Measurements from ENCODE around the gene TFIP11. TPM values are rescaled to one million over a fixed set of nuclear protein-coding genes. Genes with fewer than 3 reads are reported as not detected.

Gene TFIP11
- total RNA-seq (82.8 and 83.4 TPM in 2 replicates), polyA plus RNA-seq (33.5 and 51.9 TPM in 2 replicates), polyA minus RNA-seq (34.9 and 35.2 TPM in 2 replicates)
- 52.7 TPM for total RNA-seq (2013)

GRCh38 chr22:26512149-26512793, at the start of gene TFIP11:
Gene TFIP11, minus strand, starts transcription at chr22:26512473. Its CDS starts 2,201 bp downstream, at chr22:26510272.
- peak within 1 kb of the TSS; percentile 62 to 94 for H3K27ac ChIP-seq (ENCODE audit: low read length in 2 of 2)

More at GRCh38 chr22:26512149-26512793, at the start of gene TFIP11:
- Histone ChIP-seq H3K4me1 (ENCODE audit: control insufficient read depth in 2 of 2, insufficient read depth in 2 of 2, low read length in 2 of 2) (peaks cover 17 to 21% of the 10 kb centered on the region in 2 donors), H3K9ac (ENCODE audit: low read length) (peak within 1 kb of the TSS; percentile 99), H4K20me1 (ENCODE audit: control insufficient read depth, insufficient read depth, low read length, poor library complexity, severe bottlenecking) (no peaks in the 10 kb centered on the region), H3K79me2 (ENCODE audit: control insufficient read depth, insufficient read depth, low read length) (peaks cover 60% of the 10 kb centered on the region), H3K4me3 (ENCODE audit: control extremely low read depth in 1 of 5, extremely low read depth in 1 of 5, insufficient read depth in 1 of 5, low read depth in 2 of 5, low read length in 4 of 5) (peak within 1 kb of the TSS; percentile 72 to 97 (median 81)), H3K9me3 (ENCODE audit: control extremely low read depth in 1 of 3, control insufficient read depth in 2 of 3, insufficient read depth in 1 of 3, low read length in 2 of 3) (no peaks in the 10 kb centered on the region), H2AFZ (ENCODE audit: insufficient read depth, low read depth, low read length, poor library complexity, severe bottlenecking) (peak within 1 kb of the TSS; percentile 98), H3K4me2 (replicated peaks; ENCODE audit: low read depth, low read length, poor library complexity, severe bottlenecking) (peak within 1 kb of the TSS; percentile 90), H3K27me3 (replicated peaks in 1 of 4; ENCODE audit: control extremely low read depth in 1 of 4, control insufficient read depth in 3 of 4, insufficient read depth in 4 of 4, low read length in 3 of 4) (no peaks in the 10 kb centered on the region), H3K36me3 (replicated peaks in 1 of 2; ENCODE audit: control extremely low read depth in 1 of 2, control insufficient read depth in 1 of 2, extremely low read depth in 1 of 2, insufficient read depth in 2 of 2, low read length in 1 of 2) (peaks cover 4 to 24% of the 10 kb centered on the region in 2 experiments)
- TF ChIP-seq EZH2 (IDR thresholded peaks at IDR 0.05; ENCODE audit: borderline replicate concordance, insufficient read depth, low read depth, low read length, poor library complexity, severe bottlenecking) = no peak
- TF ChIP-seq CTCF (IDR thresholded peaks at IDR 0.05) = no peak
- H3K27ac Mint-ChIP-seq = peak within 1 kb of the TSS; percentile 96
- ChIA-PET POLR2A (interaction anchor here (1.1 to 1.9 kb wide), 3 partner anchors 22 to 145 kb away, joined by 3 to 8 read pairs (median 6); partner anchors contain the start of genes HPS4, MIAT and SRRD), CTCF (interaction anchor here (1.9 to 3.6 kb wide), 2 partner anchors 11 to 23 kb away, joined by 7 to 18 read pairs; no protein-coding TSS in a partner anchor)
- H3K9me3 Mint-ChIP-seq (ENCODE audit: insufficient read depth) = no peaks in the 10 kb centered on the region
- peak; percentile 95 for ATAC-seq (ENCODE audit: low read depth)
- DNase-seq = peak; percentile 91
- no peaks in the 10 kb centered on the region for H3K27me3 Mint-ChIP-seq
- peak within 1 kb of the TSS; percentile 100 for H3K4me3 Mint-ChIP-seq
- WGBS (ENCODE audit: insufficient coverage) = under 1% methylated on average over 39 of the region's 40 CpGs
- intact Hi-C loops (cut with micrococcal nuclease) = loop anchor here (1.0 kb wide), 4 partner anchors 29 to 160 kb away; partner anchors contain the start of genes HPS4, SRRD and TPST2
- H3K4me1 Mint-ChIP-seq = peaks cover 41% of the 10 kb centered on the region

All from B cell (primary cell).